GM19240 (cell line): ENCODE data around the gene MCF2L2.

ENCODE experiments used
- DNase-seq: peaks from one replicate; pipeline ENCODE4 v3.0.0; 2011; ENCODE audit warnings: low spot score; ENCODE audit not compliant: insufficient read length

Gene MCF2L2

GRCh38 chr3:183270344-183270743 lies 158.1 kb downstream of the MCF2L2 start:
- DNase-seq = no peak

- no peak for DNase-seq
Observed at GRCh38 chr3:183269345-183269744, 159.1 kb downstream of the MCF2L2 start.

GRCh38 chr3:183268366-183268765 lies 160.1 kb downstream of the MCF2L2 start:
- no peak for DNase-seq

GRCh38 chr3:183267140-183267539 lies 161.3 kb downstream of the MCF2L2 start:
- DNase-seq = no peak

- DNase-seq = no peak
Observed at GRCh38 chr3:183266454-183266853, 162.0 kb downstream of the MCF2L2 start.

- DNase-seq = no peak
Observed at GRCh38 chr3:183265834-183266417, 162.5 kb downstream of the MCF2L2 start.

- DNase-seq = no peak
Observed at GRCh38 chr3:183265157-183265642, 163.2 kb downstream of the MCF2L2 start.

- no peak for DNase-seq
Observed at GRCh38 chr3:183264268-183264667, 164.2 kb downstream of the MCF2L2 start.

GRCh38 chr3:183262875-183263378 lies 165.5 kb downstream of the MCF2L2 start:
- no peak for DNase-seq

GRCh38 chr3:183261151-183261724 lies 167.2 kb downstream of the MCF2L2 start:
- DNase-seq = no peak

- DNase-seq = no peak
Observed at GRCh38 chr3:183260167-183260904, 168.1 kb downstream of the MCF2L2 start.

- DNase-seq = no peak
Observed at GRCh38 chr3:183259621-183260020, 168.8 kb downstream of the MCF2L2 start.

GRCh38 chr3:183259087-183259486 lies 169.3 kb downstream of the MCF2L2 start:
- no peak for DNase-seq

GRCh38 chr3:183255348-183255730 lies 173.1 kb downstream of the MCF2L2 start:
- DNase-seq = no peak

GRCh38 chr3:183254487-183255347 lies 173.7 kb downstream of the MCF2L2 start:
- DNase-seq = no peak

GRCh38 chr3:183253528-183254486 lies 174.6 kb downstream of the MCF2L2 start:
- DNase-seq = no peak

GRCh38 chr3:183252973-183253527 lies 175.4 kb downstream of the MCF2L2 start, which contains the start of gene B3GNT5:
B3GNT5 (plus strand) TSS chr3:183253253; CDS start chr3:183269799, 16,546 bp downstream.
- DNase-seq = no peak

GRCh38 chr3:183252118-183252782 lies 176.2 kb downstream of the MCF2L2 start:
- DNase-seq = no peak

- DNase-seq = no peak
Observed at GRCh38 chr3:183249006-183249718, 179.3 kb downstream of the MCF2L2 start.
